A549 (cell line): ENCODE data around the gene CALR3.

Experiments used
- JUN ChIP-seq, 2 experiments: fragments of >200 bp; sonication (Bioruptor Twin); formaldehyde crosslinking; IDR thresholded peaks; 2 replicates in 1 of 2; 3 replicates in 1 of 2; pipeline ENCODE4 v1.6.1; 2016 to 2017
- NR3C1 ChIP-seq: fragments of >200 bp; sonication (Bioruptor Twin); formaldehyde crosslinking; IDR thresholded peaks from 3 replicates; pipeline ENCODE4 v1.6.1; 2017
- PHF8 ChIP-seq: fragments of 200-600 bp; sonication (generic); IDR thresholded peaks from 2 replicates; pipeline ENCODE4 v1.6.1; 2016; ENCODE audit warnings: low read depth, mild to moderate bottlenecking, antibody characterized with exemption, moderate library complexity, borderline replicate concordance
- POLR2A ChIP-seq: IDR thresholded peaks from 2 replicates; pipeline ENCODE4 v1.6.1; 2012; ENCODE audit warnings: mild to moderate bottlenecking, low read length
- RAD21 ChIP-seq, 2 experiments: fragments of >200 bp in 1 of 2; sonication (Bioruptor Twin) in 1 of 2; formaldehyde crosslinking in 1 of 2; IDR thresholded peaks in 1 of 2; conservative IDR thresholded peaks in 1 of 2; 2 replicates in 1 of 2; 3 replicates in 1 of 2; pipeline ENCODE4 v1.6.1; 2012 to 2018; ENCODE audit warnings: inconsistent platforms in 1 of 2
- RCOR1 ChIP-seq: fragments of 150-350 bp; IDR thresholded peaks from 2 replicates; pipeline ENCODE4 v1.6.1; 2014; ENCODE audit warnings: antibody characterized with exemption, low read length, low read depth
- SMC3 ChIP-seq: fragments of >200 bp; sonication (Bioruptor Twin); formaldehyde crosslinking; IDR thresholded peaks from 3 replicates; pipeline ENCODE4 v1.6.1; 2018; ENCODE audit warnings: inconsistent platforms
- ZC3H11A ChIP-seq: fragments of 450-650 bp; IDR thresholded peaks from 2 replicates; pipeline ENCODE4 v1.6.1; 2014; ENCODE audit warnings: antibody characterized with exemption, mild to moderate bottlenecking
- TF ChIP-seq, protein P1 (sequence below): IDR thresholded peaks from 2 replicates; pipeline ENCODE4 v1.6.1; 2012
- TF ChIP-seq, protein P2 (sequence below): fragments of >200 bp; sonication (Bioruptor Twin); formaldehyde crosslinking; IDR thresholded peaks from 3 replicates; pipeline ENCODE4 v1.5.1; 2016
- TF ChIP-seq, protein P3 (sequence below): fragments of 450-650 bp; IDR thresholded peaks from 2 replicates; pipeline ENCODE4 v1.6.1; 2014; ENCODE audit warnings: antibody characterized with exemption
- TF ChIP-seq, protein P4 (sequence below): IDR thresholded peaks from 2 replicates; pipeline ENCODE4 v1.6.1; 2012; ENCODE audit warnings: low read depth, borderline replicate concordance
- TF ChIP-seq, protein P5 (sequence below): fragments of >200 bp; sonication (Bioruptor Twin); formaldehyde crosslinking; IDR thresholded peaks from 3 replicates; pipeline ENCODE4 v1.6.1; 2016

DNA sequence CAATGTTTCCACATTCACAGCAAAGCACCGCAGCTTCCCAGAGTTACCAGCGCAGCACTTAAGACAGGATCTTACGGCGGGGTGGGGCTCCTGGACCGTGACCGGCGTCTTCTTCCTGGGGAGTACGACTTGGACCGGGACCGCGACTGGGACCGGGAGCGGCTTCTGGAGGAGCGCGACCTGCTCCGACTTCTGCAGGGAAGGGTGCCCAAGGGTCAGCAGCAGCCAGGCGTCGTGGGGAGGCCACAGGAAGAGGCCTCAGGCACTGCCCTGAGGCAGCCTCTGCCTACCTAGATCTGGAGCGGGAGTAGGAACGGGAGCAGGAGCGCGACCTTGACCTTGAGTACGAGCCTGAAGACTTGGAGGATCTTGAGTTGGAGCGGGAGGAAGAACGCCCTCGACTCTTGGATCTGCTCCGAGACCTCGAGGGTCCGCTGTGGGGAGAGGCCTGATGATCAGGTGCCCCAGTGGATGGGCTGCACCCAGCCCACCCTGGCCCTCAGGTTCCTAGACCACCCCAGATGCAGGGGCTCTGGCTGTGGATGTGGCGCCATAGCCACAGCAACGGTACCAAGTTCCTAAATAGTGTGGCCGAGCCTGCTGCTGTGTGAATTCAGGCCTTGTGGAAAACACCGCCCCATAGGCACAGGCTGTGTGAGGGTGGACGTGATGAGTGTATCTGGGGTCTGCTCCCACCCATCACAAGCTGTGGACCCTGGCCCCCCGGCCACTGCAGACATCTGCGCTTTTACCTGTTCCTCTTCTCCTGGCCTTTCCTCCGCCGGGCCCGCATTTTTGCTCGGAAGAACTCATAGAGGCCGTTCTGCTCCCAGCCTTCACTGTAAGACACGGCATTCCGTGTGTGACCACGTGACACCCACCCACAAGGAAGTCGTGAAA, 24.4 kb upstream of the CALR3 start:
- TF ChIP-seq, protein P1, sequence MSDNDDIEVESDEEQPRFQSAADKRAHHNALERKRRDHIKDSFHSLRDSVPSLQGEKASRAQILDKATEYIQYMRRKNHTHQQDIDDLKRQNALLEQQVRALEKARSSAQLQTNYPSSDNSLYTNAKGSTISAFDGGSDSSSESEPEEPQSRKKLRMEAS: no peak
- TF ChIP-seq, protein P2, sequence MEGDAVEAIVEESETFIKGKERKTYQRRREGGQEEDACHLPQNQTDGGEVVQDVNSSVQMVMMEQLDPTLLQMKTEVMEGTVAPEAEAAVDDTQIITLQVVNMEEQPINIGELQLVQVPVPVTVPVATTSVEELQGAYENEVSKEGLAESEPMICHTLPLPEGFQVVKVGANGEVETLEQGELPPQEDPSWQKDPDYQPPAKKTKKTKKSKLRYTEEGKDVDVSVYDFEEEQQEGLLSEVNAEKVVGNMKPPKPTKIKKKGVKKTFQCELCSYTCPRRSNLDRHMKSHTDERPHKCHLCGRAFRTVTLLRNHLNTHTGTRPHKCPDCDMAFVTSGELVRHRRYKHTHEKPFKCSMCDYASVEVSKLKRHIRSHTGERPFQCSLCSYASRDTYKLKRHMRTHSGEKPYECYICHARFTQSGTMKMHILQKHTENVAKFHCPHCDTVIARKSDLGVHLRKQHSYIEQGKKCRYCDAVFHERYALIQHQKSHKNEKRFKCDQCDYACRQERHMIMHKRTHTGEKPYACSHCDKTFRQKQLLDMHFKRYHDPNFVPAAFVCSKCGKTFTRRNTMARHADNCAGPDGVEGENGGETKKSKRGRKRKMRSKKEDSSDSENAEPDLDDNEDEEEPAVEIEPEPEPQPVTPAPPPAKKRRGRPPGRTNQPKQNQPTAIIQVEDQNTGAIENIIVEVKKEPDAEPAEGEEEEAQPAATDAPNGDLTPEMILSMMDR: no peak
- TF ChIP-seq RCOR1 (no peak), JUN (IDR thresholded peaks at IDR 0.05) (no peak), SMC3 (no peak), PHF8 (no peak), RAD21 (conservative IDR thresholded peaks at IDR 0.05 in 1 of 2, IDR thresholded peaks at IDR 0.05 in 1 of 2) (no peak), POLR2A (no peak), NR3C1 (no peak), ZC3H11A (no peak)
- TF ChIP-seq, protein P3, sequence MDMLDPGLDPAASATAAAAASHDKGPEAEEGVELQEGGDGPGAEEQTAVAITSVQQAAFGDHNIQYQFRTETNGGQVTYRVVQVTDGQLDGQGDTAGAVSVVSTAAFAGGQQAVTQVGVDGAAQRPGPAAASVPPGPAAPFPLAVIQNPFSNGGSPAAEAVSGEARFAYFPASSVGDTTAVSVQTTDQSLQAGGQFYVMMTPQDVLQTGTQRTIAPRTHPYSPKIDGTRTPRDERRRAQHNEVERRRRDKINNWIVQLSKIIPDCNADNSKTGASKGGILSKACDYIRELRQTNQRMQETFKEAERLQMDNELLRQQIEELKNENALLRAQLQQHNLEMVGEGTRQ: no peak
- TF ChIP-seq, protein P4, sequence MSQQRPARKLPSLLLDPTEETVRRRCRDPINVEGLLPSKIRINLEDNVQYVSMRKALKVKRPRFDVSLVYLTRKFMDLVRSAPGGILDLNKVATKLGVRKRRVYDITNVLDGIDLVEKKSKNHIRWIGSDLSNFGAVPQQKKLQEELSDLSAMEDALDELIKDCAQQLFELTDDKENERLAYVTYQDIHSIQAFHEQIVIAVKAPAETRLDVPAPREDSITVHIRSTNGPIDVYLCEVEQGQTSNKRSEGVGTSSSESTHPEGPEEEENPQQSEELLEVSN: no peak
- TF ChIP-seq, protein P5, sequence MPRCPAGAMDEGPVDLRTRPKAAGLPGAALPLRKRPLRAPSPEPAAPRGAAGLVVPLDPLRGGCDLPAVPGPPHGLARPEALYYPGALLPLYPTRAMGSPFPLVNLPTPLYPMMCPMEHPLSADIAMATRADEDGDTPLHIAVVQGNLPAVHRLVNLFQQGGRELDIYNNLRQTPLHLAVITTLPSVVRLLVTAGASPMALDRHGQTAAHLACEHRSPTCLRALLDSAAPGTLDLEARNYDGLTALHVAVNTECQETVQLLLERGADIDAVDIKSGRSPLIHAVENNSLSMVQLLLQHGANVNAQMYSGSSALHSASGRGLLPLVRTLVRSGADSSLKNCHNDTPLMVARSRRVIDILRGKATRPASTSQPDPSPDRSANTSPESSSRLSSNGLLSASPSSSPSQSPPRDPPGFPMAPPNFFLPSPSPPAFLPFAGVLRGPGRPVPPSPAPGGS: no peak
